ENCODE data around the gene ESPNL.
"Not testable (repeated sequence)": the region's sequence is repeated elsewhere in the genome, so short reads cannot be mapped to it uniquely, and the experiment has no call there.

ESPNL gene

DNA sequence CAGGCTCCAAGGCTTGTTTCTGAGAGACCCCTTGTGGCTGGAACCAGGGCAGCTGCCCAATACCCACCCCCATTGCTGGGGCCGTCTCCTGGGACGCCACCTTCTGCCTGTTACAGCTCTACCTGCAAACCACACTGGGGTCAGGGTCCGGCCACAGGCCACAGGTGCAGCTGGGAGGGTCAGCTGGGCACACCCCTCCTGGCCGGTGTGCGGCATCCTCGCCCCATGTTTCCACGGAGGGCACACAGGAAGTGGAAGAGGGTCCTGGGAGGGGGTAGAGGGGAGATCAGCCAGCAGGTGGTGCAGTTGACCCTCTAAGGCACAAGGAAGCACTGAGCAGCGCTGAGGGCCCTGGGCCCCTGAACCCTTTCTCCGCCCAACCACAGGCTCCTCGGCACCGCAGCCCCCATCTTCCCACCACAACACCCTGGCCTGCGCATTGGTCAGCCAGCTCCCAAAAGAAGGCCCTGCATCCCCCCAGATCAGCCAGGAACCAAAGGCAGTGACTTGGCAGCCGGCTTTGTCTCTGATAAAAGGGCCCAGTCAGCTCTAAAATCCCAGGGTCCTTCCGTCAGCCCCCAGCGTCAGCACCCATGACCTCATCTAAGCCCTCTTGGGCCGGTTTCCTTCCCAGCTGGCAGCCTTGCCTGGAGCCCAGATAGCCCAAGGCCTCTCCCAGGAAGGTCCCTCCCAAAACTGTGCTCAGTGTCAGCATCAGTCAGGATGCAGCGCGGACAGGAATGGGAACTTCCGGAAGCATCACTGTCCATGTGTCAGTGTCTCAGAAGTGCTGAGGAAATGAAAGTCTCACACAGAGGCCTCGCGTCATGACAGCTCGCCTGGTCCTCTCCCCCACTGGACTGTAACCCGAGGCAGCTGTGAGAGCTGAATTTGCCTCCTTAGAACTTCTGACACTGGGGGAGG, 60.3 kb downstream of the ESPNL start:
- no peak for DNase-seq

DNA sequence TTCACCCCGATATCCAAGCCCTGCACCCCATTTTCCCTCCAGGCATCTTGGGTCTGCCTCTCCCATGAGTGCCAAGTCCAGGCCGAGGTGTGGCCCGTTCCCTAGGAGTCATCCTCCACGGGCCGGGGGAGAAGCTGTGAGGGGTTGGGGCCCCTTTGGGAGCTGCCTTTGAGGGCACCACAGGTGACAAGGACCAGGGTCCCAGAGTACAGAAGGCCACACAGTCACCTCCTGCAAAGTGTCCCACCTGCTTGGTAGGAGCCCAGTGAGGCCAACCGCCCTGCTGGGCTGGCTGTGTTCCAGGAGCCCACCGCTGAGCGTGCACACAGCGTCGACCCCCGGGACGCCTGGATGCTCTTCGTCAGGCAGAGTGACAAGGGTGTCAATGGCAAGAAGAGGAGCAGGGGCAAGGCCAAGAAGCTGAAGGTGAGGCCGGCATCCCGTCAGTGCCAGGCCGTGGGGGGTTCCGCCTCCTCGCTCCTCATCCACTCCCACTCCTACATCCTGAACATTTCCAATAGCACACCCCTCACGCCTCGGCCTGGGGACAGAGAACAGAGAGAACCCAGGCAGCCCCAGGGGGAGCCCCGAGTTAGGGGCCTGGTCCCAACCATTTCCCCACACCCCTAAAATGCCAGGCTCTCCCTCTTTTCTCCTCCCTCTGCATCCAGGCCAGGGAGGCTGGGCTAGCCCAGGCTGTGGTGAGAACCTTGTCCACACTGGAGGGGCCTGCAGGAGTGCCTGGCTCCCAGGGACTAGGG, 61.3 kb downstream of the ESPNL start:
- no peak for DNase-seq

DNA sequence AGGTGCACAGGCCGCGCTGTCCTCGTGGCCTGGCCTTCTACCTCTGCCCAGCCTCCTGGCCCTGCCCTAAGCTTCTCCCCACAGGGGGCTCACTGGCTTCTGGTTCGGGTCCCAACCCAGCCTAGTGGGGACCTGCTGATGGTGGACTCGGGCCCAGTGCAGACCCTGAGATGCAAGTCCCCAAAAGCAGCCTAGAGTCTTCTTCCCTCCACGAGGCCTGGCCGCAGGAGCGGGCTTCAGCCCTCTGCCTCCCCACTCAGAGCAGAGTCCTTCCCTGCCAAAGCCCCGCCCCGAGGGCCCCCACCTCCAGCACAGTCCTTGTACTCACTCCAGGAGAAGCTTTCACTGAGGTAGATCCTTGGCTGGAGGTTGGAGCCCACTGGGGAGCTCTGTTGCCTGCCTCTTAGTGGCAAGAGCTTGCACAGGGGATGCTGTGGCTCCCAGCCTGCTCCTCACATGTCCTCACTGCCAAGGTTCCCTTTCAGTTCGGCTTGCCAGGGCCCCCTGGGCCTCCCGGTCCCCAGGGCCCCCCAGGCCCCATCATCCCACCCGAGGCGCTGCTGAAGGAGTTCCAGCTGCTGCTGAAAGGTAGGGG, 62.2 kb downstream of the ESPNL start:
- DNase-seq: no peak

DNA sequence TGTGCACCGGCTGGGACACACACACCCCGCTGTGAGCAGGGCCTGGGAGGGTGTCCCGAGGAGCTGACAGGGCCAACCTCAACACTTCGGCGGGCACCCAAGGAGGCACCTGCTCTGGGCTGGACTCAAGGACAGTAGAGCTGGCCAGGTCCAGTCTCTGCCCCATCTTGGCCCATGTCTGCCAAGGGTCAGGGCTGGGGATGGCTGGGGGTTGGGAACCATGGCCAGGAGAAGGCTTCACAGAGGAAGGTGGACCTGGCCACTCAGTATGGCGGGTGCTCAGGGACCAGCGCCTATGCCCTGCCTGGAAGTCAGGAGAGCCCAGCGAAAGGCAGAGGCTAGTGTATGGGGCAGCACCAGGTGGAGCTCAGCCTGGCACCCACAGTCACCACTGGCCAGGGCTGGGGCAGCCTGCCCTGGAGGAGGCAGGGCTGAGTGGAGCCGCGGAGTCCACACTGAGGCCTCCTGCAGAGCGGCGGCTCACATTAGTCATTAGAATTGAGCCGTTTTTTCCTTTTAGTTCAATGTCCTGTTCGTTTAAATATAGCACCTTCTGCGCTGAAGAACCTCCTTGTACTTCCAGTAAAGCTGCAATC, 62.8 kb downstream of the ESPNL start:
- no peak for DNase-seq

DNA sequence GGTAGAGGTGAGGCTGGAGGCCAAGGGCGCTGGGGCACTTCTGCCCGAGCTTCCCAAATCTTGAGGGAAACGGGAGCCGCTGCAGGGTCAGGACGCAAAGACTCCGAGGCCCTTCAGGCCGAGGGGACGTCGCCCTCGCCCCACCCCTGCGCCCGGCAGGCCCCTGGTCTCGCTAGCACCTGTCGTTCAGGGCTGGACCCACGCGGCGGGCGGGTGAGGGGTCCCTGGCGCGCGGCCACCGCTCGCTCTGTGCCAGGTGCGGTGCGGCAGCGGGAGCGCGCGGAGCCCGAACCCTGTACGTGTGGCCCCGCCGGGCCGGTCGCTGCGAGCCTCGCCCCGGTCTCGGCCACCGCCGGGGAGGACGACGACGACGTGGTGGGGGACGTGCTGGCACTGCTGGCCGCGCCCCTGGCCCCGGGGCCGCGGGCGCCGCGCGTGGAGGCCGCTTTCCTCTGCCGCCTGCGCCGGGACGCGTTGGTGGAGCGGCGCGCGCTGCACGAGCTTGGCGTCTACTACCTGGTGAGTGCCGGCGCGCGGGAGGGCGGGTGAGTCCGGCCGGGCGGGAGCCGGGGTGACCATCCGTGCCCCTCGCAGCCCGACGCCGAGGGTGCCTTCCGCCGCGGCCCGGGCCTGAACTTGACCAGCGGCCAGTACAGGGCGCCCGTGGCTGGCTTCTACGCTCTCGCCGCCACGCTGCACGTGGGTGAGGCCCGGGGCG, 63.5 kb downstream of the ESPNL start:
- no peak for DNase-seq

DNA sequence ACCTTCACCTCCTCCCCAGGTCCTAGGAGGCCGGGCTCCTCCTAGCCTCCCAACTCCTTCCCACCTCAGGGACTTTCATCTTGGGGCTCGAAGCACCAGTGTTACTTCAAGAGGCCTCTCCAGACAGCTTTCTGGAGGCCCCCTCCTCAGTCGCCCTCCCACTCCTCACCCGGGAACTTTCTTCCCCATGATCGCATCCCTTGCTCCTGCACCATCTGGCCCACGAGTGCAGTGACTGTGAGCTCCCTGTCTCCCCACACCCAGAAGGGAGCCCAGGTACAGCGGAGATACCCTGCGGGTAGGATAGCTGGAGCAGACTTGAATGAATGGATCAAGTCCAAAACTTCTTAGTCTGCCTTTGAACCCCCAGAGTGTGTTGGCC, 64.8 kb downstream of the ESPNL start:
- no peak for DNase-seq

DNA sequence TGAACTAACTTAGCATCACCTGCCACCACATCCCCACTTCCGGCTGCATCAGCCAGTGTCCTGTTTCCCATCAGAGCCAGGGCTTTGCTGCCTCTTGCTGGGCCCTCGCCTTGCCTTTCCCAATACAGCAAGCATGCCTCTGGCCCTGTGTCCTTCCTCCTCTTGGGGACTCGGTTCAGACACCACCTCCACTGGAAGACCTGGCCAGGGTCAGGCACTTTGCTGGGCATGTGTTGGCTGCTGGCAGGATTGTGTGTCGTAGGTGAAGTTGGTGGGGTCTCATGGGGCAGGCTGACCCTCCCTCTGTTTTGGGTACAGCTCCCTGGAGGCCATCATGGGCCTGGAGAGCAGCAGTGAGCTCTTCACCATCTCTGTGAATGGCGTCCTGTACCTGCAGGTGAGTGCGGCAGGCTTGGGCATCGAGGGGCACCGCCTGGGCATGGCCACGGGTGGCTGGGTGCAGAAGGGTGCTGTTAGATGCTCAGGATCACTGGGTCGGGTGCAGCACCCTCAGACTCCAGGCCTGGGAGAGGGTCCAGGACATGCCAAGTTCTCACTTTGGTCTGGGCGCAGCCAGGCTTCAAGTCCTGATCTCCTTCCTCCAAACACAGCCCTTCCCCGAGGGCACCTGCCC, 65.3 kb downstream of the ESPNL start:
- no peak for DNase-seq

DNA sequence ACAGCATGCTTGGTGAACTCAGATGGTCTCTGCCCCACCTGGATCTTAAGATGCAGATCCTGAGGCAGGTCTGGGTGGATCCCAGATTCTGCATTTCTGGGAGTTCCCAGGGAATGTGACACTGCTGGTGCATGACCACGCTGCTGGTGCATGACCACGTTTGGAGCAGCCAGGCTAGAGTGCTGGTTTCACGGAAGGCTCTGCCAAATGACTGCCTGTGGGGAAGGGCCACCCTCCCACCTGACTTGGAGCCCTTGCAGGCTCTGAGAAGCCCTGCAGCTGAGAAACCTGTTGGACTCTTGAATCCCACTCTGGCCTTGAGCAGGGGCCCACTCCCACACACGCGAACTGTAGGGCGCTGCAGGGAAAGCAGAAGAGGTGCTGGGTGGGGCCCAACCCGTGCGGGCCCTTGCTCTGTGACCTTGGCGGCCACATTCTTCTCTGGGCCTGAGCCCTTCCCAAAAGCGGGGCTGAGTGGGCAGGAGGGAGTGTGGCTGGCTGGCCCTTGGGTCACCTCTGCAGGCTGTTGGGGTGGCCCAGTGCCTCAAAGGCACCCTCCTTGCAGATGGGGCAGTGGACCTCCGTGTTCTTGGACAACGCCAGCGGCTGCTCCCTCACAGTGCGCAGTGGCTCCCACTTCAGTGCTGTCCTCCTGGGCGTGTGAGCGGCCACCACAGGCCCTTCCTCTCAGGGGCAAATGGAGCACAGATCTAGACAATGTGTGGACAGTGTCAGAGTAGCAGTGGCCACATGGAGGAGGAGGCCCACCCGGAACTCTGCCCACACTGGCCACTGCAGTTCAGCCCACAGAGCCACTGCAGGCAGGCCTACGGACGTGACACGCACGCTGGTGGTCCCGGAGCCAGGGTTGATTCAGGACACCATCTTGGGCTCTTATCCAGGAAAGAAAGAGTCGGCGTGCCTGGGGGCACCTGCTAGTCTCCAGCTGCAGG, 66.5 kb downstream of the ESPNL start:
- DNase-seq: no peak

DNA sequence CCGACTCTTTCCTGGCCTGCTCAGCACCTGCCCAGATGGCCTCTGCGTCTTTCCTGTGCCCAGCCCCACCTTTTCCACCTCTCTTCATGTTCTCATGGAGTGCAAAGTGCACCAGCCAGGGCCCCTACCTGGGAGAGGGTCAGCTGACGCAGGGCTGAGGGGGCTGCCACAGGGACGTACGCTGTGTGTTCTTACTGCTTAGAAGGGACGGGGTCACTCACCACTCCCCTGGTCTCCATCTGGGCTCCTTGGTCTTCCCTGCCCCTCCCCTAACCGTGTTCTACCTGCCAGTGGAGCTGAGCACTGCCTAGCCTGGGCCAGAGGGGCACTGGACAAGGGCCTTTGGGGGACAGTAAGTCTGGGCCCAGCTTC, 67.2 kb downstream of the ESPNL start:
- DNase-seq: no peak

DNA sequence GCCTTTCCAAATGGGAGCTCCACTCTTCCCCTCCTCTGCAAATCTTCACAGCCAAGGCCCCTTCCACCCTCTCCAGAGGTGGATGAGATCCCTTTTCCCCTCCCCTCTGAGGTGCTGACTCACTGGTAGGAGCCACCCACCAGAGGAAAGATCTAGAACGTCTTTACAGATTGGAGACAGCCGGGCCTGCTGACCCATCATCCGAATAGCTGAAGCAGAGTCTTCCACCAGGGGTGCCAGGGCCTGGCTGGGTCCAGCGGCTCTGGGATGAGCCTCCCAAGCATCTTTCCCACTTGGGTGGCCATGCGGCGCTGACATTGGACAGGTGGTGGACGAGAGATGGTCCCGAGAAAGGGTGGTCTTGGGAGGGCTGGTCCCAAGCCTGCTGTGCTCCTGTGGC, 67.6 kb downstream of the ESPNL start:
- DNase-seq: no peak

DNA sequence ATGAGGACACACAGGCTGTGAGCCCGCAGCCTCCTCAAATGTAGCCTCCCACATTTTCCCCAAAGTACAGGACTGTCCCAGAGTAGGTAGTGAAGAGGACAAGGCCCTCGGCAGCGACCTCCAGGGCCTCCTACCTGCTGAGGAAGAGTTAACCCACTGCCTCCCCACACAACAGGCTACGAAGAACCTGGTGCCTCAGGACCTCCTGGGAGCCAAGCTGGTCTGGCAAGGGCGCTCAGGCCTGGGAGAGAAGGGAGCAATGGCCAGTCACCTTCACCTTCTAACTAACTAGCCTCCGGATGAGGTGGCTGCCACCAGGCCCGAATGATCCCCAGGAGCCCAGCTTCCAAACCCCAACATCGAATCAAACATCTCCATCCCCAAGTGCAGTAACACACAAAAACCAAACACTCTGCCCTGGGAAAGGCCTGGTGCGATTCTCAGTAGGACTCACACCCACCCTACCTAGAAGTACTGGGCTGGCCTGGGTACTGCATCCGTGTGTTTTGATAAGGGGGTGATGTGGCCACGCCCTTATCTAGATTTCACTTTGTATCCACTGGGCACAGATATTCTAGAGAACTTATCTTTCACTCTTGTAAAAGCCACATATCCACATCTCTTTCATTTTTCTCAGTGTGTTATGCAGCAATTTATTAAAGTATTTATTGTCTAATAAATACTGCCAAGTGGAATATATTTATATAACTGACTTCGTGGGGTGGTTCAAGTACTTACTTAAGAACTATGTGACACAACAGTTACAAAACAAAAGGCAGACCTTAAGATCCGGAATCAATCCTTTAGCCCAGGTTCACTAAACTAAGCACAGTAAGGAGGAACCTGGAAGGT, 68.3 kb downstream of the ESPNL start:
- DNase-seq: no peak

DNA sequence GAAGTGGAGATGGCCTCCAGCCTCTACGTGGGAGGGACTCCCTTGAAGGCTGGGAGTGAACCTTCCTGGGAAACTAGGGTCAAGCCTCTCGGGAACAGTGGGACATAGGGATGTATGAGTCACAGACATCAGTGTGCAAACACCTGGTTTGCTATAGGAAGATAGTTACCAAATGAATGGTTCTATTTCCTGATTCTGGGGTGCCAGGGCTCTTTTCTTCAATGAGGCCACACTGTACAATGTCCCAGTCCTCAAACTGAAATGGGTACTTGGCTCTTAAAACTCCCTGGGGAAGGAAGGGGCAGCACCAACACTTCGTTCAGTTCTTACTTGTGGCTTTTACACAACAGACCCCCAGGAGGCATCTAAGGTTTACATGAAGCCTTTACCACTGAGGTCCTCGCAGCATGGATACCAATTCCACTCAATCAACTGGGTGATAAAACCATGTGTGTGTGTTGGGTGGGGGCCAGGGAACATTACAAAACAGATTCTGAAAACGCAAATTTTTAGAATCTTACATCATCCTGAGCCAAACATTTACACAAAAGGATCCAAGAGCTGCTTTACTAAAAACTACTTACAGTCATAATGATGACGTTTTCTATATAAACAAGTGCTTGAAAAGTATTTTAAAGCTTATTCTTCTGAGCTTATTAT, 69.0 kb downstream of the ESPNL start:
- DNase-seq: no peak

DNA sequence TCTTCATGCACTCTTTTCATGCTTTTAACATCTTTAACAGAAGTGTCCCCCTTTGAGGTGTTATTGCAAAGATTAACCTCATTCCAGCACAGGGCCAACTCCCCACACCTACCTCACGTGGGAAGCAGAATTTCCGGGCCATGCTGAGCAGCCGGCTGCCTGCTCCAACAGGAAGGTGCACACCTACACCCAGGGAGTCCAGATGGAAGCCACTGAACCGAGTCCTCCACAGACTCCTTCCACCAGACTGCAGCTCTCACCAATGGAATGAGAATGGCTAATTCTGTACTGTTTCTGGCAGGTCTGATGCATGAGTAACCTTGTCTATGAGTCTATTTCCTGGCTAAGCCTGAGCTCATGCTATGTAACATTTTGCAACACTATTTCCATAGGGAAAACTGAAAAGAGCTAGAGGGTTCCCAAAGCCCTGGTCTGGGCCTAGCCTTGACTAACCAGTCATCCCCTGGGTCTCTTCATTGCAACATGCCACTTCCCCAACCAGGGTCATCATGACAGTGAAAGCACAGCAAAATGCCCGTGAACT, 69.6 kb downstream of the ESPNL start:
- no peak for DNase-seq

DNA sequence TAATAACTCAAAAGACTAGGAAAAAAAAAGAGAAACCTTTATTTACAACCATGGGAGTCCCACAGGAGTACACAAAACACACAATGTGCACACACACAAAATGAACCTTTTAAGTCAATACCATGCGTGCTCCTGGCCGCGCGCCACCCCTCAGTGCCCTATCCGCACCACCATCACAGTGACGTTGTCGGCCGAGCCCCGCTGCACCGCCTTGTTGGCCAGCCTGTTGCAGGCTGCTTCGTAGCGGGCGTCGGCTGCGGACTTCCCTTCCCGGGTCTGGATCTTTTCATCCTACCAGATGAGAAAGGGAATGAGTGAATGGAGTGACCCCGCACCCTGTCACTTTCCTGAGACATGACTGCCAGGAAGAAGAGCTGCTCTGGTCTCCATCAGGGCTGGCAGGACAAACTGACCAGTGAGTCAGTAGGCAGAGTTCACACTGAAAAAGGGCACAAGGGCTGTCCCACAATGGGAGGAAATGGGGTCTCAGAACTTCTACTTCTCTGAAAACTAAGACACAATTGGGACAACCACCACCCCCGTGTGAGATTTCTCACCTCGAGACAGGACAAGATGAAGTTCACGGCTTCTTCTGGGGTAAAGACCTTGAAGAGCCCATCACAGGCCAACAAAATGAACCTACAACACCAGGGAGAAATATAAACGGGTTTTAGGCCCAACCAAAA, 70.4 kb downstream of the ESPNL start:
- DNase-seq: no peak

DNA sequence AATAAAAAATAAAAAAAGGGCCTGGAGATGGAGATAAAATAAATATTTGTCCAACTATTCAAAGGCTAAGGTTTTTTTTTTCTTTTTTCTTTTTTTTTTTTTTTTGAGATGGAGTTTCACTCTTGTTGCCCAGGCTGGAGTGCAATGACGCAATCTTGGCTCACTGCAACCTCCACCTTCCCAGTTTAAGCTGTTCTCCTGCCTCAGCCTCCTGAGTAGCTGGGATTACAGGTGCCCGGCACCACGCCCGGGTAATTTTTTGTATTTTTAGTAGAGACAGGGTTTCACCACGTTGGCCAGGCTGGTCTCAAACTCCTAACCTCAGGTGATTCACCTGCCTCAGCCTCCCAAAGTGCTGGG, 70.9 kb downstream of the ESPNL start:
- not testable (repeated sequence) for DNase-seq

DNA sequence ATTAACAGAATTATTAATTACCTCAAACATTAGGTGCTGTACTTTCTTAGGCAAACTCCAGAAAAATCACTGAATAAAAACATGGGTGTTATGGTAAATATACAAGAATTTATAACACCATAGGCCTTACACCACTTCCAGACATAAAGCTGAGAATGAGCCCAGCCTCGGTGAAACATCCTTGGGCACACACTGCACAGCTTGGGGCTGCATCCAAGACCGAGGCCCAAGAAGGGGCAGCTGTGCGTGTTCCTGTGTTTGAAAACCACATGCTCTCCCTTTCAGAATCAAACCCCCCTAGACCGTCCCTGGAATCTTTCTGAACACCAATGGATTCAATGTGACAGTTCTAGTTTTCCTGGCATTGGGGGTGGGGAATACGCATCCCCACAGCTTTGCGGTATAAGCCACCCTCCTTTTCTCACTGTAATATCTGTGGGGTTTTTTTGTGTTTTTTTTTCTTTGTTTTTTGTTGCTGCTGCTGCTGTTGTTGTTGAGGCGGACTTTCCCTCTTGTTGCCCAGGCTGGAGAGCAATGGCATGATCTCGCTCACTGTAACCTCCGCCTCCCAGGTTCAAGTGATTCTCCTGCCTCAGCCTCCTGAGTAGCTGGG, 71.5 kb downstream of the ESPNL start:
- DNase-seq: no peak

DNA sequence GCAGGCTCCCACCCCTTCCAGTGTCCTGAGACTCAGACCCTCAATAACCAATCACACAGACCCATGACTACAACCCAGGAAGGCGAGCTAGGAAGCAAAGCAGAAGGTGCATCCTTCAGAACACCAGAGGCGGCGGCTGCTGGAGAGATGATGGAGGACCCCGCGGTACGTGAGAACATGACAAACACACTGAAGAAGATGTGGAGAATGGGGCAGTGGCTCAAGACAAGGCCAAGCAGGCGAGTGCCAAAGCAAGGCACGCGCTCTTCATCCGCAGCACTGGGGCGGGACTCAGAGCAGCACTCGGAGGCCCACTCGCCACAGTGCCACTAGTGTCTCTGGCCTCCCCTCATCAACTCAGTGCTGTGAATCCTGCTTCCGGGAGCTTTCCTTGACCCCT, 72.3 kb downstream of the ESPNL start:
- no peak for DNase-seq

DNA sequence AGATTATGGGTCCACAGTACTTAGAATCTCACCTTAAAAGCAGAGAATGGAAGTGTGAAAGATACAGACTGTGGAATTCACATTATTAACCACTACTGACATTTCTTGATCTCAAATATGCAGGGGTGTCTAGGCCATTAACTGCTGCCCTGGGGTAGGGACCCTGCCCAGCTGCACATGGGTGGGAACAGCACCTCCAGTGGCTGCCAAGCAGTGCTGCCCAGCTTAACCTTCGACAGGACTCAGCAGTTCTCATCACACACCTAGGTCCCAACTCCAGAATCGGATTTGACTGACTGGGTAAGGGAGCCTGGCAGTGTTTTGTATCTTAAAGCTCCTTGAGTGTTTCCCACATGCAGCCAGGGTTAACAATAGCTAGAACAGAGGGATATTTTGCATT, 73.6 kb downstream of the ESPNL start:
- no peak for DNase-seq

All from T-helper 9 cell (primary cell).